Effector CD8-positive, alpha-beta T cell (primary cell): ENCODE results near the gene TAF15.

ENCODE experiments used
- DNase-seq: peaks from one replicate; lab custom pipeline; 2025; lab: John Stamatoyannopoulos, UW
- total RNA-seq, 4 experiments: gene quantifications; one replicate each; lab custom pipeline; 2026; lab: John Stamatoyannopoulos, UW

Gene TAF15
- 45.1 to 66.5 (median 59.6) reads per million in 4 experiments for total RNA-seq

DNA sequence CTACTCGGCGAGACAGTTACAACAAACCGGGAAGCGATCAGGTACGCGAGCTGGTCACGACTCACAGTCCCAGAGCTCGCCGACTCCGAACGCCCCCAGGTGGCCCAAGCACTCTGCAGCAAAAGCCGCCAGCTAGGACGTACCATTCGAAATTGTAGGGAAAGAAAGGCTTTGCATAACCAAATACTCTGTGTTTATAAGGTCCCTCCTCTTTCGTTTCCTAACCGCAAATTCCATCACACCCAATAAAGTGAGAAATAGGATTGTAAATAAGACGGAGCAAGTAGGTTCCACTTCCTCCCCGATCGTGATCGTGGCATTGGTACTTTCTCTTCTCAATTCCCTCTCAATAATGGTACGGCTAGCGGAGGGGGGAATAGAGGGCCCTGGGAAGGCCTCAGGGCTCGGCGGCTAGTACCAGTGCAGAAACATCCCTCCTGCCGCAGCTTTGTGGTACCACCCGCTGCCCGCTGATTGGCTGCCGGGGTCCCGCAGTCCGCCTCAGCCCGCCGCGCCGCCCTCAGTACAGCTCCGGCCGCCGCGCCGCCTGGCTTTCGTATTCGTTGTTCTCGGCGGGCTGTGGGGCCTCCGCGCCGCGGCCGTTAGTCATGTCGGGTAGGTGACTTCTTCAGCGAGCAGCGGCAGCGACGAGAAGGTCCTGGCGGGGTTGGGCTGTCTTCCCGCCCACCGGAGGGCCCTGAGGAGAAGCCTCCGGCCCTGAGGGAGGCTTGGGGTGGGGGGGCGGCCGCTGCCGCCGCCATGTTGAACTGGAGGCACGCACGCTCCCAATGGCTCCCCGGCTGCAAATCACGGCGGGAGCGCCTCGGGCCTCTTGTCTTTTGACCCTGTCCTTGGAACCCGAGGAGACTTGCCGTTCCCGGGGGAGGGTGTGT, at the start of gene TAF15:
TAF15 (plus strand) TSS at position 523 of the 893 bp plus-strand sequence; CDS start at position 609, 86 bp downstream.
- DNase-seq = peak; percentile 91

DNA sequence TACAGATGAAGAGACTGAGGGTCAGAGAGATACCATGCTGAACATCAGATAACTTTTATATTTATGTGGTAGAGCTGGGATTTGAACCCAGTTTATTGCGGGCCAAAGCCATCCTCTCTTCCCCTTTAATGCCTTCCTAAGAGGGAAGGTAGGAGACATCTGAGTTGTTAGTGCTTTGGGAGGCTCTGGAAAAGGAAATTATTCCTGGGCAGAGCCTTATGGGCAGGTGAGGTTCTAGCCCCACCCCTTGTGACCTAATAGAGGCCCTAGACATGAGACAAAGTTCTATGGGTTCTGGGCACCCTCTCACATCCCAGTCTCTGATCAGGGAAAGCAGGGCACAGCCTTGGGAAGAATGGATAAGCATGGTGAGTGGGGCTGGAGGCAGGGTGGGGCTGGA, 48.7 kb upstream of the TAF15 start, which contains the start of gene C17orf50:
C17orf50 (plus strand) TSS at position 301 of the 400 bp plus-strand sequence; CDS start at position 356, 55 bp downstream.
- DNase-seq = no peak

DNA sequence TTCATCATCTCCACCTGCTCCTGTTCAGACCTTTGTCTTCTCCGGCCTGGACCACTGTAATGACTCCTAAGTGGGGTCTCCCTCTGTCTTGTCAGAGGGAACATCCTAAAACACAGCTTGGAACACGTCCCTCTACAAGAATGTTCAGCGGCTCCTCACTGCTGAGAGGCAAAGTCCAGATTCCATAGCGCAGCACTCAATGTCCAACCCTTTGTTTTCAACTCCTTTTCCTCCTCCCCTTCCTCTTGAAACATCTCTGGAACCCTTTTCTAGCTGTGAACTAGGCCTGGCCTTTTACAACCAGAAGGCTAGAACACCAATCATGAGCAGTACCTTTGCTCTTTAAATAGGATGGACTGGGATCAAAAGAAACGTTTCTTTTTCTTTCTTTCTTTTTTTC, 47.7 kb upstream of the TAF15 start:
- no peak for DNase-seq

DNA sequence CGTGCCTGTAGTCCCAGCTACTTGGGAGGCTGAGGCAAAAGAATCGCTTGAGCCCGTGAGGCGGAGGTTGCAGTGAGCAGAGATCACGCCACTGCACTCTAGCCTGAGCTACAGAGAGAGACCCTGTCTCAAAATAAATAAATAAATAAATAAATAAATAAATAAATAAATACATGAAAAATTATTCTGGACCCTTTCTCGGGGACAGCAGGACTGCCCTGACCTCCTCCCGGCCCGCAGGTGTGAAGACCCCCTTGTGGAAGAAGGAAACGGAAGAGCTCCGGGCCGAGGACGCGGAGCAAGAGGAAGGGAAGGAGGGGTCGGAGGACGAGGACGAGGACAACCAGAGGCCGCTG, 45.5 kb upstream of the TAF15 start:
- DNase-seq = no peak

- peak; percentile 75 for DNase-seq
Observed at GRCh38 chr17:35764123-35764991, 44.9 kb upstream of the TAF15 start.

DNA sequence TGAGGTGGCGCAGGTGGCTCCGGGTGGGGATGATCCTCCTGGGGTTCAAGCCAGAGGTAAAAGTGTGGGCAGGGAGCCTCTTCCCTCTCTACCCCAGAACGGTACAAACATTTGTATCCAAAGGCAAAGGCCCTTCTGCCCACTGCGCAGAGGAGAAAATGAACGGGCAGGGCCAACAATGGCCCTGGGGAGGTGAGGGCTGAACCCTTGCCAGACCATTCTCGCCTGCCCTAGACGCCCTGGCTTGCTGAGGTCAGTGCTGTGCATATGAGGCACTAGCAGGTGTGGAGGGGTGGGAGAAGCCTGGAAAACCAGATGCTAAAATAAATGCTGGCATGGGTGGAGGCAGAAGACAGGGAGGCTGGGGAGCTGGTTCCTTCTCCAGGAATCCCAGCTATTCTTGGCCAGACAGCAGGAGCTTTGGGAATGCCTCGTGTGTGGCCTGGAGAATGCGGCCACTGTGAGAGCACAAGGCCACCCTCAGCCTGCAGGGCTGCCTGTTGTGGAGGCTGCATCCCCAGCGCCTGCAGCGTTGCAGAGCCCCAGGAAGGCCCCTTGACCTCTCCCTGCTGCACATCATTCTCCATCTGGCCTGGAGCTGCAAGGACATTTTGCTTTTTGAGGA, 44.1 kb upstream of the TAF15 start:
- no peak for DNase-seq

- DNase-seq = no peak
Observed at GRCh38 chr17:35765756-35766488, 43.4 kb upstream of the TAF15 start.

DNA sequence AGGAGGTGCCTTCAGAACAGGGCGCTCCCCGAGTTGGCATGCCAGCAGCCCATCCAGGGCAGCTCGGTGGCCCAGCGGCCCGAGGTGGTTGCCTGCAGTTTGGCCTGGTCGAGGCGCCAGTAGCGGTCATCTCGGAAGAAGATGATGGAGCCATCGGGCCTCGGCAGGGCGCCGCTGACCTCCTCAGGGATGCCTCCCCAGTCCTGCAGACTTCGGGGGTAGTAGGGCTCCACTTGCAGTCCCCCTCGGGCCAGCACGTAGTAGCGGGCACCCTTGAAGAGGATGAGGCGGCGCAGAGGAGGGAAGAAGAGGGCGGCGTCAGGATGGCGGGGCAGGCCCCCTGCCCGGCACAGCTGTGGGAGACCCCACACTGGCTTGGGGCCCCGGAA, 42.8 kb upstream of the TAF15 start:
- no peak for DNase-seq

GRCh38 chr17:35766903-35767510, 42.3 kb upstream of the TAF15 start:
- no peak for DNase-seq

DNA sequence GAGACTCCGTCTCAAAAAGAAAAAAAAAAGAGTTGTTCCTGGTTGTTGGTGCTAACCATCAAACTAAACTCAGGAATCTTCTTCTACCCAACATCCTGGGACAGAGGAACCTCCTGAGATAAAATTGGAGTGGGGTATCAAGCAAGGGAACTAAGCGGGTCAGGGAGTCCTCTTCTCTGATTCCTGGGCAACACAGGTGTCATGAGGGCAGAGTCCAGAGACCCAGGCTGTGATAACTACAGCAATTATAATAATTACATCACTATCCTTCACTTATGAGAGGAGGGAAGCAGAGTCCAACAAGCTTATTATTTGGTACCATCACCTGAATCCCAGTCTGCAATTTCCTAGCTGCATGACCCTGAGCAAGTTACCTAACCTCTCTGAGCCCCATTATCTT, 40.5 kb upstream of the TAF15 start:
- DNase-seq = no peak

DNA sequence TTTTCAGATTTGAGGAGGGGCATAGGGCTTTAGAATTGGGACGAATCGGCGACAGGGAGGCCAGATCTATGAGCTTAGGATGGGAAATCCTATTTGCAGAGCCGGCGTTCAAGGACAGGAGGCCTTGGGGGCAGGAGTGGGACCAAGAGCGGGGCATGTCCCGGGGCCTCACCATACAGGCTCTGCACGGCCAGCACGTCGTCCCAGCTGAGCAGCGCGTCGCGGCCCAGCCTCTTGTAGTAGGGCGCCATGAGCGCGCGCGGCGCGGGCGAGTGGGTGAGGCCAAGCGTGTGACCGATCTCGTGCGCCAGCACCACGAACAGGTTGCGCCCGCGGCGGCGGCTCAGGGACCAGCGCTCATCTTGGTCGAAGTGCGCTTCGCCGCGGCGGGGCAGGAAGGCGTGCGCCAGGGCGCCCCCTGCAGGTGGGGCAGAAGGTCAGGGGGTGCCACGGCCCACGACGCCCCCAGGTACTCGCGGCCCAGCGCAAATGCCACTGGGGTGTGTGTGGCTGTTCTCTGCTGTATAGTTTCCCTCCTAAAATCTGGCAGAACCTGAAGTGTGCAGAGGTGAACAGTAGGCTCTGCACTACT, 39.3 kb upstream of the TAF15 start:
- no peak for DNase-seq

GRCh38 chr17:35773129-35773528, 36.2 kb upstream of the TAF15 start:
- DNase-seq = no peak

DNA sequence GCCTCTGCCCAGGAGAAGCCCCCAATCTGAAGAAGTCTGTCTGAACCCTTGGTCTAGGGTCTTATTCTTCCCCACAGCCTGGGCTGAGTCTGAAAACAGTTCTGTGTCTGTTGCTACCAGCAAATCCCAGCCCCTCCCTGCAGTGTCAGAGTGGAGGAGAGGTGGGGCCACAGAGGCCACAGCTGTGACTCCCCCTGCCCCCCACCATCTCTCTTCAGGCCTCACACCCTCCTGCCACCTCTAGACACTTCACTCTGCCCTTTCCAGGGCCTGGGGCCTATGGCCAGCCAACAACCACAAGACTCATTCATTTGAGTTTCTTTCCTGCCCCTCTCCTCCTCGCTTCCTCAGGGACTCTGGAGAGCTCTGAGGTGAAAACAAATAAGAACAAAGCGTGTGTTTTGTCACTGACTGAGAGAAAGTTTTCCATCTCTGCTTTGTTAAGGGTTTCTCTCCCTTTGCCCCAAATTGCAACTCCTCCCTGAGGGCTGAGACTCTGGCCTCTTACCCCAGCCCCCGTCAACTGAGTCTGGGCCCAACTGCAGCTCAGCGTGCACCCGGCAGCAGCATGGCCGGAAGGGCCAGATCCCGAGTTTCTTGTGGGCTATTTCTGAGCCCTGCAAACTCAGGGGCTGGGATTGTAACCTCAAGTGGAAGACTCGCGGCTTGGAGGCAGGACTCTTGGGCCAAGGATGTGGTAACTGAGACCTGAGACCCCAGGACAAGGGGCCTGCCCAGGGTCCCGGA, 35.4 kb upstream of the TAF15 start:
- no peak for DNase-seq

- no peak for DNase-seq
Observed at GRCh38 chr17:35774499-35774898, 34.8 kb upstream of the TAF15 start.

- no peak for DNase-seq
Observed at GRCh38 chr17:35775039-35775438, 34.2 kb upstream of the TAF15 start.

- DNase-seq = no peak
Observed at GRCh38 chr17:35775583-35775982, 33.7 kb upstream of the TAF15 start.

GRCh38 chr17:35778641-35779196, 30.6 kb upstream of the TAF15 start:
- no peak for DNase-seq

DNA sequence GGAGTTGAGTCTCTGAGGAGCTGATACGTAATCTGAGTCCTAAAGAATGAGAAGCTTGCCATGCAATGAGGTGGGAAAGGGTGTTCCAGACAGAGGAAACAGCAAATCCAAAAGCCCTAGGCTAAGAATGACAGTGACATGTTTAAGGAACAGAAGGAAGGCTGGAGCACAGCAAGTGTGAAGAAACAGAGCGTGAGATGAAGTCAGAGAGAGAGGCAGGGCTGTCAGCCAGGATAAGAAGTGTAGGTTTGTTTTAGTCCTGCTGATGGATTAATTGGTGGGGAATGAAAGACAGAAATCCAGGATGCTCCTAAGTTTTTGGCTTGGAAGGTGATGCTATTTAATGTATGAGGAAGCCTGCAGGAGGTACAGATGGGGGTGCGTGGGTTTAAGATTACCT, 28.3 kb upstream of the TAF15 start:
- DNase-seq = no peak

DNA sequence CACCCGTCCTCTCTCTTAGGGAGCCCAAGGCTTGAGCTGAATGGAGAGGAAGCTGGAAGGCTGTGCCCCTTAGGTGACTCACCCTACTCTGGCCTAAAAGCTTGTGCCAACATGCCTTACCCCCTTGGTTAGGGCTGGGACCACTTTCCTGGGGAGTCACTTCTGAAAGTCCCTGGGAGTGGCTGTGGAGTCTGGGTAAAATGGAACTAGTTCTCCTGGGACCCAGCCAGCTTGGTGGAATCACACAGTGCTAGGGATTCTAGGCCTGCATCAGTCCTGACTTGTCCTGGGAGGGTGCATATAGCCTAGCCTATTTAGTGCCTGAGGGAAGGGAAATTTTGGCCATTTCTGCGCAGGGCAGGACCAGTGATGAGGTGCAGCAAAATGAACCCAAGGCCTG, 24.4 kb upstream of the TAF15 start:
- DNase-seq = no peak
